NCI-H2171 treated with DMSO at 0.1 percent for 48 hours (cell line): ENCODE measurements around the gene CCDC154.

Source experiments
- DNase-seq: peaks from one replicate; lab custom pipeline; 2025; lab: John Stamatoyannopoulos, UW

CCDC154 gene

GRCh38 chr16:1435921-1436697 is 8.2 kb downstream of the CCDC154 start:
- DNase-seq = no peak

- no peak for DNase-seq
Observed at GRCh38 chr16:1434644-1435592, 9.4 kb downstream of the CCDC154 start.

- no peak for DNase-seq
Observed at GRCh38 chr16:1433756-1434155, 10.6 kb downstream of the CCDC154 start.

- no peak for DNase-seq
Observed at GRCh38 chr16:1433263-1433560, 11.1 kb downstream of the CCDC154 start.

- DNase-seq = no peak
Observed at GRCh38 chr16:1432388-1433262, 11.7 kb downstream of the CCDC154 start.

- no peak for DNase-seq
Observed at GRCh38 chr16:1431497-1432270, 12.7 kb downstream of the CCDC154 start.

GRCh38 chr16:1430759-1431496 is 13.4 kb downstream of the CCDC154 start, which contains the start of gene PERCC1:
Gene PERCC1 (plus strand): TSS chr16:1431078. CDS start chr16:1432594, 1,516 bp downstream.
- DNase-seq = peak; percentile 64

- DNase-seq = no peak
Observed at GRCh38 chr16:1430214-1430758, 14.1 kb downstream of the CCDC154 start.

- DNase-seq = no peak
Observed at GRCh38 chr16:1429631-1430030, 14.7 kb downstream of the CCDC154 start.

- no peak for DNase-seq
Observed at GRCh38 chr16:1429012-1429411, 15.3 kb downstream of the CCDC154 start.

GRCh38 chr16:1428511-1428910 is 15.8 kb downstream of the CCDC154 start:
- no peak for DNase-seq

- DNase-seq = no peak
Observed at GRCh38 chr16:1427473-1428461, 16.6 kb downstream of the CCDC154 start.

- DNase-seq = peak; percentile 64
Observed at GRCh38 chr16:1426734-1427471, 17.5 kb downstream of the CCDC154 start.

GRCh38 chr16:1425616-1426370 is 18.6 kb downstream of the CCDC154 start:
- DNase-seq = no peak

- DNase-seq = no peak
Observed at GRCh38 chr16:1424028-1424427, 20.3 kb downstream of the CCDC154 start.

- DNase-seq = no peak
Observed at GRCh38 chr16:1422076-1422475, 22.3 kb downstream of the CCDC154 start.

- no peak for DNase-seq
Observed at GRCh38 chr16:1420111-1420539, 24.2 kb downstream of the CCDC154 start.
